Neural crest cell (in vitro differentiated cells): ENCODE data around the gene PRPF40B. TPM values are rescaled to one million over a fixed set of nuclear protein-coding genes. Genes with fewer than 3 reads are reported as not detected.

Experiments used
- DNase-seq: peaks from one replicate; pipeline ENCODE4 v3.0.0; 2021; ENCODE audit warnings: low read depth, mixed read lengths, low spot score
- H3K27ac Mint-ChIP-seq: one replicate; pipeline ENCODE4 v1.8.0; 2021; ENCODE audit warnings: mild to moderate bottlenecking, mixed read lengths; ENCODE audit not compliant: unreplicated experiment
- H3K27me3 Mint-ChIP-seq: 2 replicates; pipeline ENCODE4 v1.8.0; 2021; ENCODE audit warnings: low read depth, mild to moderate bottlenecking, mixed read lengths
- H3K36me3 Mint-ChIP-seq: 2 replicates; pipeline ENCODE4 v1.8.0; 2021; ENCODE audit warnings: low read depth, mild to moderate bottlenecking, mixed read lengths
- H3K4me1 Mint-ChIP-seq: 2 replicates; pipeline ENCODE4 v1.8.0; 2021; ENCODE audit warnings: mixed read lengths
- H3K4me3 Mint-ChIP-seq: one replicate; pipeline ENCODE4 v1.8.0; 2021; ENCODE audit warnings: mild to moderate bottlenecking, mixed read lengths
- H3K9me3 Mint-ChIP-seq: 2 replicates; pipeline ENCODE4 v1.8.0; 2021; ENCODE audit warnings: mixed read lengths
- CTCF ChIP-seq: fragments of 200-600 bp; sonication (generic); conservative IDR thresholded peaks from 2 replicates; pipeline ENCODE4 v1.5.0; 2021; ENCODE audit warnings: antibody characterized with exemption, mild to moderate bottlenecking
- total RNA-seq: library from RNA; stranded (reverse); gene quantifications from 2 replicates; pipeline ENCODE4 v1.2.1, GENCODE V29; 2021

PRPF40B gene
- total RNA-seq, 1 donor from 2014 or later: 27.0 TPM

GRCh38 chr12:49642370-49642802 lies 19.0 kb downstream of the PRPF40B start:
- peaks cover 29% of the 10 kb centered on the region for H3K4me1 Mint-ChIP-seq
- H3K27ac Mint-ChIP-seq: peak overlapping the region; percentile 70
- H3K9me3 Mint-ChIP-seq: no peaks in the 10 kb centered on the region
- no peaks in the 10 kb centered on the region for H3K36me3 Mint-ChIP-seq
- no peak for TF ChIP-seq CTCF
- H3K4me3 Mint-ChIP-seq: no peak overlapping the region
- DNase-seq: no peak
- no peaks in the 10 kb centered on the region for H3K27me3 Mint-ChIP-seq

- no peak for DNase-seq
- Mint-ChIP-seq H3K27ac (no peak overlapping the region), H3K4me3 (no peak overlapping the region), H3K4me1 (peaks cover 23% of the 10 kb centered on the region), H3K27me3 (no peaks in the 10 kb centered on the region), H3K36me3 (no peaks in the 10 kb centered on the region), H3K9me3 (no peaks in the 10 kb centered on the region)
- no peak for TF ChIP-seq CTCF
These were observed 19.8 kb downstream of the PRPF40B start for GRCh38 chr12:49643135-49643534.

- TF ChIP-seq CTCF: no peak
- Mint-ChIP-seq H3K36me3 (no peaks in the 10 kb centered on the region), H3K9me3 (no peaks in the 10 kb centered on the region), H3K4me3 (peak overlapping the region; percentile 31), H3K27me3 (no peaks in the 10 kb centered on the region), H3K4me1 (peaks cover 18% of the 10 kb centered on the region), H3K27ac (peak overlapping the region; percentile 93)
- DNase-seq: no peak
These were observed 20.7 kb downstream of the PRPF40B start for GRCh38 chr12:49643961-49644619.

- peaks cover 14% of the 10 kb centered on the region for H3K4me1 Mint-ChIP-seq
- H3K27me3 Mint-ChIP-seq: no peaks in the 10 kb centered on the region
- peak; percentile 75 for DNase-seq
- H3K36me3 Mint-ChIP-seq: no peaks in the 10 kb centered on the region
- peak; percentile 94 for TF ChIP-seq CTCF
- H3K4me3 Mint-ChIP-seq: peak overlapping the region; percentile 31
- peak overlapping the region; percentile 93 for H3K27ac Mint-ChIP-seq
- no peaks in the 10 kb centered on the region for H3K9me3 Mint-ChIP-seq
These were observed 21.2 kb downstream of the PRPF40B start for GRCh38 chr12:49644620-49644994.

GRCh38 chr12:49645146-49646039 lies 22.0 kb downstream of the PRPF40B start:
- Mint-ChIP-seq H3K9me3 (no peaks in the 10 kb centered on the region), H3K36me3 (peaks cover 5% of the 10 kb centered on the region), H3K27me3 (no peaks in the 10 kb centered on the region), H3K4me3 (no peak overlapping the region), H3K27ac (no peak overlapping the region), H3K4me1 (peaks cover 9% of the 10 kb centered on the region)
- no peak for TF ChIP-seq CTCF
- DNase-seq: no peak
